Urinary bladder (tissue), 4 donors: ENCODE data around the gene RAB3IP. TPM values are rescaled to one million over a fixed set of nuclear protein-coding genes. Genes with fewer than 3 reads are reported as not detected.
"Not testable (repeated sequence)": the region's sequence is repeated elsewhere in the genome, so short reads cannot be mapped to it uniquely, and the experiment has no call there.

Source experiments
- DNase-seq: peaks from one replicate; pipeline ENCODE4 v3.0.0-alpha.2; 2015; ENCODE audit errors: extremely low spot score
- H3K27ac ChIP-seq: one replicate; pipeline ENCODE4 v1.5.1; 2013; ENCODE audit warnings: low read depth, mild to moderate bottlenecking, moderate library complexity
- H3K36me3 ChIP-seq: one replicate; pipeline ENCODE4 v1.6.1; 2013; ENCODE audit warnings: mild to moderate bottlenecking, moderate library complexity; ENCODE audit not compliant: insufficient read depth
- H3K4me1 ChIP-seq: one replicate; pipeline ENCODE4 v1.6.1; 2013; ENCODE audit warnings: mild to moderate bottlenecking, moderate library complexity; ENCODE audit not compliant: insufficient read depth
- H3K4me3 ChIP-seq: one replicate; pipeline ENCODE4 v1.5.1; 2013; ENCODE audit warnings: low read depth, low read length
- WGBS: extraction: QIAGEN DNeasy Blood & Tissue Kit; methylation state at CpG from one replicate; pipeline ENCODE4 v1.1.7; 2013; 5-methylcytosine and 5-hydroxymethylcytosine counted together
- polyA plus RNA-seq: library from polyadenylated mRNA; stranded (reverse); fragments of 200-250 nt; gene quantifications from one replicate; pipeline ENCODE4 v1.2.3, GENCODE V29; 2013
- total RNA-seq: library from RNA; depleted of rRNA; stranded (reverse); fragments of >200 nt; gene quantifications from one replicate; pipeline ENCODE4 v1.2.3, GENCODE V29; 2014
- donor health status: healthy with polysubstance abuse.
- donor health status: healthy.

The RAB3IP gene
- total and polyA plus RNA-seq, 2 donors, result 3.8 to 19.5 TPM

GRCh38 chr12:69834147-69834546 lies 95.5 kb downstream of the RAB3IP start:
- 51% methylated on average over 2 of the region's 2 CpGs for WGBS
- no peak for DNase-seq
- Histone ChIP-seq H3K36me3 (no peaks in the 10 kb centered on the region), H3K27ac (no peak overlapping the region), H3K4me1 (no peaks in the 10 kb centered on the region), H3K4me3 (no peak overlapping the region)

DNA sequence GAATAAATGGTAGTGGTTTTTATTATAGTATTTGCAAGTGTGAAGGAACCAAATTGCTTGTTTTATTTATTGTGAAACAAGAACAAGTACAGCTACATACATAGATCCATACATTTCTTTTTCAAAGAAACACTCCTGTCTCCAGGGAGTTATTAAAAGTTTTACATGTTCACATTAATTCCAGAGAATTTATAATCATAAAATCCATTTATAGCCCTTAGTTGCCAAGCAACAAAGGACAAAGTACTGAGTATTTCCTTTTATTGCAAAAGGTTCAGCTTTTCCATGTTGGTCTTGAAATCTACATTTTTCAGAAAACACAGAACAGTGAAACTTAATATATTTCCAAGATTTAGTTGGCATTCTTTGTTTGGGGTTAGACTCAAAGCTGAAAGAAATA lies 95.9 kb downstream of the RAB3IP start:
- no peak overlapping the region for H3K4me3 ChIP-seq
- no peak for DNase-seq
- H3K4me1 ChIP-seq, result no peaks in the 10 kb centered on the region

DNA sequence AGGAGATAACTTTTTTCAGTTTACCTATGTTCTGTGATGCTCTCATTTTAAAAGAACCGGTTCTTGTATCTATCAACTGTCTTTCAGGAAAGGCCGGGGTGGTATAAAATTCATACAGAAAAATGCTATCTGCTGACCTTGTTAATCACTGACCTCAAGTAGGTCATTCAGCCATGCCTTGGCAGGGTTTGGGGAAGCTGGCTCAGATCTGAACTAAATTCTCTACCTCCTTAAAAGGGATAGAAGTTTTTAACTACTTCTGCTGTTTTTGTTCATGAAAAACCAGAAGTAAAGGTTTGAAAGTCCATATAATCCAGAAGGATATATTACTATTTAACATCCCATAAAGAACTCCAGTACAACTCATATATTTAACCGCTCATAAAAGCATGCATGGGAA lies 96.4 kb downstream of the RAB3IP start:
- Histone ChIP-seq H3K36me3 (no peaks in the 10 kb centered on the region), H3K4me1 (no peaks in the 10 kb centered on the region), H3K4me3 (no peak overlapping the region), H3K27ac (no peak overlapping the region)
- WGBS, result 41% methylated on average over 3 of the region's 3 CpGs
- DNase-seq, result no peak

More for the DNA sequence above, 95.9 kb downstream of the RAB3IP start:
- Histone ChIP-seq H3K36me3 (no peaks in the 10 kb centered on the region), H3K27ac (no peak overlapping the region)

GRCh38 chr12:69836015-69836414 lies 97.4 kb downstream of the RAB3IP start:
- 95% methylated on average over 13 of the region's 13 CpGs for WGBS
- H3K4me1 ChIP-seq, result no peaks in the 10 kb centered on the region
- no peak for DNase-seq

GRCh38 chr12:69837191-69837590 lies 98.5 kb downstream of the RAB3IP start:
- no peaks in the 10 kb centered on the region for H3K4me1 ChIP-seq
- no peak overlapping the region for H3K4me3 ChIP-seq
- WGBS, result 94% methylated on average over 4 of the region's 4 CpGs
- no peaks in the 10 kb centered on the region for H3K36me3 ChIP-seq
- H3K27ac ChIP-seq, result no peak overlapping the region
- DNase-seq, result no peak

More at GRCh38 chr12:69836015-69836414, 97.4 kb downstream of the RAB3IP start:
- no peak overlapping the region for H3K4me3 ChIP-seq
- H3K36me3 ChIP-seq, result no peaks in the 10 kb centered on the region
- H3K27ac ChIP-seq, result no peak overlapping the region

DNA sequence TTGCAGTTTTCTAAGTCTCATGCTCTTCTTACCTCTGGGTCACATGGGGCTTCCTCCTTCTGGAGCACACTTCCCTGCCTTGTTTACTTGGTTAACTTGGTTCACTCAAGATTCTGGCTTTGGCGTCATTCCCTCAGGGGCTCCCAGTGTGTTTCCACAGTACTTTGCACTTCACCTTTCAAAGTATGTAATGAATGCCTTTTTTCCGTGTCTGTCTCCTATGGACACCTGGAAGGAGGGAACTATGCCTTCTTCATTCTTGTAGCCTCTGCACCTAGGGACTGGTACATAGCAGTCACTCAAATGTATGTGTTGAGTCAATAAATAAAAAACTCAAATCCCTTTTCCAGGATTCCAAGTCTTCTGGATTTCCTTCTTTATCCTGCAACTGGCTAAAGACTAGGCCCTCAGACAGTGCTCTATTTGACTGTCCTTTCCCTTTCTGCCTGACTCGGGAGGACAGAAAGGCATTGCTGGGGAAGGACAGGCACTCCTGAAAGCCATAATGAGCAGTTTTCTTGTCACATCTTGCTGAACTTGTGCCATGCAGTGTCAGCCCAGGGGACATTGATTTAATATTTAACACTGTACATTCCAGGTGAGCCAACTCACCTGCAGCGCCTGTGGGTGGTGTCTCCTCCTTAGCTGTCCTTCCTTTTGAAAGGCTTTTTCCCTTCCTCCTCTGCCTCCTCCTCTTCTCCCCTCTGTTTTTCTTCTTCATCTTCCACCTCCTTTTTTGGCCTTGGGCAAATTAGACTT lies 99.2 kb downstream of the RAB3IP start:
- Histone ChIP-seq H3K27ac (no peak overlapping the region), H3K36me3 (no peaks in the 10 kb centered on the region), H3K4me1 (no peaks in the 10 kb centered on the region), H3K4me3 (no peak overlapping the region)
- 85% methylated on average over 4 of the region's 4 CpGs for WGBS
- no peak for DNase-seq

- H3K36me3 ChIP-seq, result no peaks in the 10 kb centered on the region
- no peak for DNase-seq
- WGBS, result 33% methylated on average over 3 of the region's 3 CpGs
- no peak overlapping the region for H3K27ac ChIP-seq
- H3K4me1 ChIP-seq, result no peaks in the 10 kb centered on the region
- H3K4me3 ChIP-seq, result no peak overlapping the region
Observed at GRCh38 chr12:69840727-69841126, 102.1 kb downstream of the RAB3IP start.

DNA sequence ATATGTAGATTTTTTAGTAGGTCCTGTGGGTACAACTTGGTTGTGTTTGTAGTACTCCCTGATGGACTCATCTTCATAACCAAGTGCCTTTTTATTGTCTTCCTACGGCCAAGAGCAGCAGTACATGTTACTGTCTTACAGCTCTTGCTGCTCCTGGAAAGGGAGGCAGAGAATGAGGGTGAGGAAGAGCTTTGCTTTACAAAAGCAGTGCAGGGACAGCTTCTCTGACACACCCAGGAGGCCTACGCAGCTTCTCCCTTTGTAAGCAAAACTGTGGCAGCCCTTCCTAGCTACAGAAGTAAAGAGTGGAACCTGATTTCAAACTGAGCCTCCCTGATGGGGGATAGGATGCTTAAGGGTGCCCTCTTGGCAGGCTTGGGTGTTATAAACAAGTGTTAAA lies 104.9 kb downstream of the RAB3IP start:
- Histone ChIP-seq H3K36me3 (no peaks in the 10 kb centered on the region), H3K4me3 (no peak overlapping the region), H3K4me1 (no peaks in the 10 kb centered on the region), H3K27ac (no peak overlapping the region)
- DNase-seq, result no peak
- WGBS, result 36% methylated on average over 2 of the region's 2 CpGs

GRCh38 chr12:69844416-69844815 lies 105.8 kb downstream of the RAB3IP start:
- no peaks in the 10 kb centered on the region for H3K36me3 ChIP-seq
- H3K4me1 ChIP-seq, result no peaks in the 10 kb centered on the region
- DNase-seq, result no peak
- no peak overlapping the region for H3K4me3 ChIP-seq
- H3K27ac ChIP-seq, result no peak overlapping the region
- WGBS, result 81% methylated on average over 7 of the region's 7 CpGs

- no peak for DNase-seq
- H3K36me3 ChIP-seq, result no peaks in the 10 kb centered on the region
- WGBS, result 92% methylated on average over 4 of the region's 4 CpGs
- no peaks in the 10 kb centered on the region for H3K4me1 ChIP-seq
- H3K4me3 ChIP-seq, result no peak overlapping the region
- no peak overlapping the region for H3K27ac ChIP-seq
Observed at GRCh38 chr12:69844836-69845235, 106.2 kb downstream of the RAB3IP start.

DNA sequence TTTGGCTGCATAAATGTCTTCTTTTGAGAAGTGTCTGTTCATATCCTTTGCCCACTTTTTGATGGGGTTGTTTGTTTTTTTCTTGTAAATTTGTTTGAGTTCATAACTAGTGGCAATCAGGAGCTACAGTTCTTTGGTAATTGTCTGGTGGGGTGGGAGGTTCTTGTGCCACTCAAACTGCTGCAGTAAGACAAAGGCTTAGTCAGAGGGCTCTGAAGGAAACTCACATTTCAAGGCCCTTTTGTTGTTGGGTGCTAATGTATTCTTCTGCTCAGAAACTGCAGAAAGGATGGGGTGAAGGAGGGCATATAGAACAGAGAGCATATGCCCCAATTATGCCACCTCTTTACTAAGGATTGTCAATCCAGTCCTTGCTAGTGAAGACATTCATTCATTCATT lies 108.3 kb downstream of the RAB3IP start:
- Histone ChIP-seq H3K27ac (no peak overlapping the region), H3K4me3 (no peak overlapping the region), H3K36me3 (no peaks in the 10 kb centered on the region), H3K4me1 (no peaks in the 10 kb centered on the region)
- no peak for DNase-seq

- Histone ChIP-seq H3K4me1 (no peaks in the 10 kb centered on the region), H3K36me3 (no peaks in the 10 kb centered on the region), H3K27ac (no peak overlapping the region), H3K4me3 (no peak overlapping the region)
- WGBS, result 80% methylated on average over 2 of the region's 2 CpGs
- no peak for DNase-seq
Observed at GRCh38 chr12:69851976-69852375, 113.3 kb downstream of the RAB3IP start.

GRCh38 chr12:69853176-69853961 lies 114.7 kb downstream of the RAB3IP start:
- DNase-seq, H3K4me1 ChIP-seq, H3K4me3 ChIP-seq, H3K36me3 ChIP-seq, H3K27ac ChIP-seq: not testable (repeated sequence)
- 96% methylated on average over 61 of the region's 61 CpGs for WGBS

DNA sequence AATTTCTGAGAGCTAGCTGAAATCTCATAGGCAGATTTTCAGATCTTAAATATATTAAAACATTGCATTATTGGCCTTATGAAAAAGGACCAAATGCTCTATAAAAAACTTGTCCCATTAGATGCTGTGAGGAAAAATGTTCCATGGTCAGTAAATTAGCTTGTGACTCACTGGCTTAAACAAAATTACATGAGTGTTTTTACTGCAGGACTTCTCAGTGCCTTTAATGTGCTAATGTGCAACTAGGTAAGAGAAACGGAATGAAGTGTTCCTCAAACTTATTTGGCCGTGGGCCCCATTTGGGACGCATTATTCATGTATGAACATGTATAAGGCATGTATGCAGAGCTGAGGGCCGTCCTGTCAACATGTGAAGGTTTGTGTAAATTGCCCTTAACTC lies 128.0 kb downstream of the RAB3IP start:
- no peaks in the 10 kb centered on the region for H3K36me3 ChIP-seq
- WGBS, result 84% methylated on average over 4 of the region's 4 CpGs
- no peaks in the 10 kb centered on the region for H3K4me1 ChIP-seq
- DNase-seq, result no peak
- no peak overlapping the region for H3K27ac ChIP-seq
- no peak overlapping the region for H3K4me3 ChIP-seq
